HL-60/S4 treated with phorbol 12-myristate 13-acetate at 8.2 ng/mL for 4 days and 3 days (cell line): ENCODE results near the gene HS3ST4.

ENCODE experiments used
- in situ Hi-C: fragments of 300-500 bp; cut with MboI; formaldehyde crosslinking; loops from 2 replicates; pipeline ENCODE4 v1.15.0; 2022; ENCODE audit warnings: low sequenced_read_pairs

HS3ST4 gene

GRCh38 chr16:25691519-25692091, at the start of gene HS3ST4:
Gene HS3ST4 (plus strand): TSS chr16:25691959.
- in situ Hi-C loops, result no loop called here

- in situ Hi-C loops, result no loop called here
Observed at GRCh38 chr16:25643633-25644032, 48.1 kb upstream of the HS3ST4 start.

- in situ Hi-C loops, result no loop called here
Observed at GRCh38 chr16:25656639-25657038, 35.1 kb upstream of the HS3ST4 start.

- in situ Hi-C loops, result no loop called here
Observed at GRCh38 chr16:25676820-25677219, 14.9 kb upstream of the HS3ST4 start.

- in situ Hi-C loops, result no loop called here
Observed at GRCh38 chr16:25679511-25679910, 12.2 kb upstream of the HS3ST4 start.

- in situ Hi-C loops, result no loop called here
Observed at GRCh38 chr16:25689137-25689836, 2.5 kb upstream of the HS3ST4 start.

- in situ Hi-C loops, result no loop called here
Observed at GRCh38 chr16:25690552-25691143, 1.1 kb upstream of the HS3ST4 start.

- in situ Hi-C loops, result no loop called here
Observed at GRCh38 chr16:25692351-25692741, 587 bp downstream of the HS3ST4 start.

- in situ Hi-C loops, result no loop called here
Observed at GRCh38 chr16:25692742-25693508, 1.2 kb downstream of the HS3ST4 start.

- in situ Hi-C loops, result no loop called here
Observed at GRCh38 chr16:25693631-25694030, 1.9 kb downstream of the HS3ST4 start.

- in situ Hi-C loops, result no loop called here
Observed at GRCh38 chr16:25699069-25699468, 7.3 kb downstream of the HS3ST4 start.

GRCh38 chr16:25700547-25700946, 8.8 kb downstream of the HS3ST4 start:
- in situ Hi-C loops, result no loop called here

GRCh38 chr16:25707553-25707952, 15.8 kb downstream of the HS3ST4 start:
- in situ Hi-C loops, result no loop called here

- in situ Hi-C loops, result no loop called here
Observed at GRCh38 chr16:25707982-25708583, 16.3 kb downstream of the HS3ST4 start.

- in situ Hi-C loops, result no loop called here
Observed at GRCh38 chr16:25709213-25709612, 17.5 kb downstream of the HS3ST4 start.

GRCh38 chr16:25713785-25714570, 22.2 kb downstream of the HS3ST4 start:
- in situ Hi-C loops, result no loop called here

GRCh38 chr16:25716186-25716585, 24.4 kb downstream of the HS3ST4 start:
- in situ Hi-C loops, result no loop called here

- in situ Hi-C loops, result no loop called here
Observed at GRCh38 chr16:25721439-25721838, 29.7 kb downstream of the HS3ST4 start.

GRCh38 chr16:25726430-25727098, 34.8 kb downstream of the HS3ST4 start:
- in situ Hi-C loops, result no loop called here
